NCI-H2171 (cell line): ENCODE measurements around the gene MAP2K2.
A peak's percentile ranks its signal among the peaks of the same experiment; 100 is the strongest.

Experiments used
- DNase-seq: peaks from one replicate; lab custom pipeline; 2025; lab: John Stamatoyannopoulos, UW

MAP2K2 gene

GRCh38 chr19:4060621-4061177, 63.2 kb downstream of the MAP2K2 start:
- DNase-seq, result no peak

DNA sequence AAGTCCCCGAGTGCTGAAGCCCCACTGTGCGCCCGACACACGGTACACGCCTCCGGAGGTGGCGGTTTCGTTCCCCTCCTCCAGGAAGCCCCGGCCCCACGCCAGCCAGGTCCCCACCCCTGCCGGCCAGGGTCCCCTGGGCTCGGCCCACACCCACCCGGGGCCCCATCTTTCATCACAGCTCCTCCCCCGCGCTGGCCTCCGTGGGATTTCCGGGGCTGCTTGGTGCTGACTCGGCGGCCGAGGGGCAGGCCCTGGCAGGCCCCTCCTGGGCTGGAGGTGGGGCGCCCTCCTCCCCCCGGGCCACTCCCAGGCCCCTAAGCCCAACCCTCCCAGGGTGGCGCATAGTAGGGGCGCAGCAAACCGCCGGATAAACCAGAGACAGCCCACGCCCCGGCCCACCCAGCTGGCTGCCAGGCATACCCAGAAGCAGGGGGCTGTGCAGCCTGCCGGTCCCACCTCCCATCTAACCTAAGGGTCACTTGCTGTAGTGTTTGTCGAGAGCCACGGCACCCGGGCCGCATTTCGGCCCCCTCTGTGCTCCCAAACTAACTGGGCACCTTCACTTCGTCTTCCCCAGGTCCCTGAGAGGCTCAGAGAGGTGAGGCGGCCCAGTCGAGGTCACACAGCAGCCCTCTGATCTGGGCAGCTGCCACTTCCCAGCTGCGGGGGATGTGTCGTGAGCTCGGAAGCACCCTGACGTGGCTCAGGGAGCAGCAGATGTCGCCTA, 63.9 kb downstream of the MAP2K2 start:
- no peak for DNase-seq

- no peak for DNase-seq
These were observed 64.5 kb downstream of the MAP2K2 start for GRCh38 chr19:4059453-4059871.

DNA sequence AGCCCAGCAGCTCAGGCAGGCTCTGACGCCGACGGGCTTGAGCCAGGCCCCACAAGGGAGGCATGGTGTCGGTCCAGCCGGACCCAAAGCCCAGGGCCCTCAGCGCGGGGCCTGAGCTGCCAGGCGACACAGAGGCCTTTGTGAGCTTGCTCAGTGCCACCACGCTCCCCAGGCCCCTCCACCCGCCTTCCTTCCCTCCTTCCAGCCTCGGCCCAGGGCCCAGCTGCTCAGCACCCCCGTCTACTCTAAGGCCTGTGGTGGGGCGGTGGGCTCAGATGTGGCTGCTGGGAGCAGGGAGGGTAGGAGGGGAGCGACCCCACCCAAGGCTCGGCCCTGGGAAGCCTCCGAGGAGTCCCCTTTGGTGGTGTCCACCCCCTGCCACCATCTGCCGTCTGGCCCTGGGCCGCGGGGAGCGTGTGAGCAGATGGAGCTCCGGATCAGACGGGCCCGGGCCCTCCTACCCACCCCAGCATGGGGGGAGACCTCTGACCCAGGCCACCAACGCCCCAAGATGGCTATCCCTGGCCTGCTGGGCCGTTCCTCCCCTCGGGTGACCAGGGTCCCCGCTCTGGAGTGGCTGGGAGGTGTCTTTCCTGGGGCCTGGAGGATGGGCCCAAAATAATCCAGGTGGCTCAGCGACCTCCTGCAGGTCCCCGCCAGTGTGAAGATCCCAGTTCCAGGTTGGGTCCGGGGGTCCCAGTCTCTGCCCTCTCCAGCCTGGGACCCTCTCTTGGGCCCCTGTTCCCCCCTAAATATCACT, 65.0 kb downstream of the MAP2K2 start:
- no peak for DNase-seq

DNA sequence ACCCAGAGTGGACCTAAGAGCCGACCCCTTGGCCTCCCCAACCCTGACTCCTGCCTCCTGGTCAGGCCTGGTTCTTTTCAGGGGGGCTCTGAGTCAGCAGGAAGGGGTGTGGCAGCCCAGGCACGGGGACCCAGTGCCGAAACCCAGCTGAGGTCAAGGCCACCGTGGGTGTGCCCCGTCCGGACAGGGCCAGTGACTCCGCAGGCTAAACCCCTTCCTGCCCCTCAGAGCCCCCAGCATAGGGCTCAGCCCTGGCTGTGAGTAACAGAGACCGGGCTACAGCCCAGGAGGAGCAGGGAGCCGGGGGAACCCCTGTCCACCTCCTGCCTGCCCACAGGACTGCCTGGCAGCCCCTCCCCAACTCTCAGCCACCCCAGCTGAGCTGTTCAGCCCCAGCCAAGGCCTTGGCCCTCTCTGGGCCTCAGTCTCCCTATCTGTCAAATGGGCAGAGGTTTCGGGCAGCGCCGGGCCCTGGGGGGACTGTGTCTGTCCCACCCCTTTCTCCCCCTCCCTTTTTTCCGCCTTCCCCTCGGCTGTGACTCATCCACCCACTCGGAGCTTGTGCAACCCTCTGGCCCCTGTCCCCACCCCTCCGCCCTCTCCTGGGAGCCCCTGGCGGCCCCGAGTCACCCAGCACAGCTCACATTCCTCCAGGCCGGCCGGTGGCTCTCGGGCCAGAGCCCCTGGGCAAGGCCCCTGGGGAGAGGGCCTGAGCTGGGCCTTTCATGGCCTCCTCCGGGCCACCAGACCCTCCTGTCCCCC, 65.8 kb downstream of the MAP2K2 start:
- DNase-seq, result no peak

DNA sequence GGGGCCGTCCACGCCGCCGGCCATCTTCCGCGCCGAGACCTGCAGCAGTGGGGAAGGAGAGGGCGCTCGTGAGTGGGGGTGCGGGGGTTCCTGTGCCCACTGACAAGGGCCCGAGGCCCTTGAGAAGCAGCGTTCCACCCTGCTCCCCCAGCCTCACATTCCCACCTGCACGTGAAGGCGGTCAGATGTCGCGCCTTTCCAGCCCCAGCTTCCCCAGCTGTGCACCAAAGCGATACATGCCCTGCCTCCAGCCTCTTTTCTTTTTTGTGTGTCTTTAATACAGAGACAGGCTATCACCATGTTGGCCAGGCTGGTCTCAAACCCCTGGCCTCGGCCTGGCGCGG, 68.7 kb downstream of the MAP2K2 start:
- DNase-seq, result no peak

DNA sequence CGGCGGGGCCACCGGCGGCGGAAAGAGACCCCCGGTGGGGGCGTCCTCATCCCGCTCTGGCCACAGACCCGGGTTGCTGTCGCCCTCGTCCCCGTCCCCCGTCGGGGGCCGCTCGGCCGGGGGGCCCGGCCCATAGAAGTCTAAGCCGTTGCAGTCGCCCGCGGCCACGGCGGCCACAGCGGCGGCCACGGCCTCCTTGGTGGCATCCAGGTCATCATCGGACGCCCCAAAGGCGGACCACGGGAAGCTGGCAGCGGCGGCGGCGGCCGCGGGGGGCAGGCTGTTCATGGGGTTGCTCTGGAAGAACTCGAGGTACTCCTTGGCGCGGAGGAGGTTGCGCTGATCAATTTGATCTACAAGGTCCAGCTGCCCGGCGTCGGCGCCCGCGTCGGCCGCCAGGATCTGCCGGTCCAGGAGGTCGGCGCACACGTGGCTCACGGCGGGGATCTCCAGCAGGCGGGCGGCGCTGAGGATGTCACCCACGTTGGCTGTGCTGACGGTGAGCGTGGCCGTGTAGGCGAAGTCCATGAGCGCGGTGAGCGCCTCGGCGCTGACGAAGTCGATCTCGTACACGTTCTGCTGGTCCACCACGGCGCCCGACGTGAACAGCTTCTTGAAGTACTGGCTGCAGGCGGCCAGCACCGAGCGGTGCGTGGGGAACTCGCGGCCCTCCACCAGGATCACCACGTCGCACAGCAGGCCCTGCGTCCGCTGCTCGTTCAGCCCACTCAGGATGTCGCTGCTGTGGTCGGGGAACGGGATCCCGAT, 69.3 kb downstream of the MAP2K2 start:
- DNase-seq, result no peak

- no peak for DNase-seq
These were observed 70.2 kb downstream of the MAP2K2 start for GRCh38 chr19:4053423-4054324.

DNA sequence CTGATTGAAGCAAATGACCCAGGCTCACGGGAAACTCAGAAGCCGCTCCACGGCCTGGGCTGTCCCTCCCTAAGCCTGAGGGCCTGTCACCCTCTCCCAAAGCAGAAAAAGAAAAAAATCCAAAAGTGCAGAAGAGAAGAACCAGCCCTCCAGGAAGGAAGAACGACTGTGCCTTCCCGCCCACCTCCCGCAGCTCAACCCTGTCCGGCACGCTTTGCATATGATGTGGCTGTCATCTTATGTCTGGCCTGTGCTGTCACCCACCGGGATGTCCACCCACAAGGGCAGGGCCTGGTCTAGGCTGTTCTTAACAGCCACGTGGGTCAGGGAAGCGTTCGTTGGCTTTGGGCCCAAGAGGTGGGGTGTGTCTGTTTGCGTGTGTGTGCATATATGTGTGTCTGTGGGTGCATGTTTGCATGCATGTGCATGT, 70.9 kb downstream of the MAP2K2 start:
- DNase-seq, result no peak

DNA sequence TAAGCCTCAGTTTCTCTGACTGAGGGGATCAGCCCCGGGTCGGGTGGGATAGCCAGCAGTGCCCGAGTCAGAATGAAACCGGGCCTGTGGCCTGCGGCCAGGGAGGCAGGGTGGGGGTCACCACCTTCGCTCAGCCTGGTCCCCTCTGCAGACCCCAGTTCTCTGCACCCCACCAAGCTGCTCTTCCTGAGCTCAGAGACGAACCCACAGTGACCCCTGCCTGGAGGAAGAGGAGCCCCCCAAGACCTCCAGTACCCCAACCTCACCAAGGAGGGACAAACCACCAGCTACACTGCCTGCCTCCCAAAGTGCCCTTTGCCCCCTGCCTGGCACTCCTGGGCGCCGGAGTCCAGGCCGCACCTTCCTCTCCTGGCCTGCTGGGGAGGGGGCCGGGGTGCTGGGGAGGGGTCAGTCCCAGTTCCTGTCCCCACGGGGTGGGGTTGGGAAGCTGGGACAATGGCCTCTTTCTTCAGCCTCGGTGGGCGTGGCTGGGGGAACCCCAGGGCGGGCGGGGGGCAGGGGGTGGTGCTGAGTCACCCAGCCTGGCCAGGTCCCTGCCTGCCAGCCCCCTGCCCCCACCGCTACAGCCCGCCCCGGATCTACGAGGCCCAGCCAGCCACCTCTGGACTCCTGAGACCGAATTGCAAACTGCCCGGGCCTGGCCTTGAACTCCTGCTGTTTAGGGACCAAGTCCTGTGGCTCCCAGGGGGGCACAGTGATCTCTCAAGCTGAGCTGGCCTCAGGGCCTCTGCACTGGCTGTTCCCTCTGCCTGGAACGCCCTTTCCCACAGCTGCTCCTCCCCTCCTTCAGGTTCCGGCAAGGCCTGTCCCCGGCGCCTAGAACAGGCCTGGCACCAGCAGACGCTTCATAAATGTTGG, 71.6 kb downstream of the MAP2K2 start:
- DNase-seq, result no peak

GRCh38 chr19:4051175-4052101, 72.5 kb downstream of the MAP2K2 start:
- no peak for DNase-seq

- DNase-seq, result no peak
These were observed 74.5 kb downstream of the MAP2K2 start for GRCh38 chr19:4049432-4049831.

DNA sequence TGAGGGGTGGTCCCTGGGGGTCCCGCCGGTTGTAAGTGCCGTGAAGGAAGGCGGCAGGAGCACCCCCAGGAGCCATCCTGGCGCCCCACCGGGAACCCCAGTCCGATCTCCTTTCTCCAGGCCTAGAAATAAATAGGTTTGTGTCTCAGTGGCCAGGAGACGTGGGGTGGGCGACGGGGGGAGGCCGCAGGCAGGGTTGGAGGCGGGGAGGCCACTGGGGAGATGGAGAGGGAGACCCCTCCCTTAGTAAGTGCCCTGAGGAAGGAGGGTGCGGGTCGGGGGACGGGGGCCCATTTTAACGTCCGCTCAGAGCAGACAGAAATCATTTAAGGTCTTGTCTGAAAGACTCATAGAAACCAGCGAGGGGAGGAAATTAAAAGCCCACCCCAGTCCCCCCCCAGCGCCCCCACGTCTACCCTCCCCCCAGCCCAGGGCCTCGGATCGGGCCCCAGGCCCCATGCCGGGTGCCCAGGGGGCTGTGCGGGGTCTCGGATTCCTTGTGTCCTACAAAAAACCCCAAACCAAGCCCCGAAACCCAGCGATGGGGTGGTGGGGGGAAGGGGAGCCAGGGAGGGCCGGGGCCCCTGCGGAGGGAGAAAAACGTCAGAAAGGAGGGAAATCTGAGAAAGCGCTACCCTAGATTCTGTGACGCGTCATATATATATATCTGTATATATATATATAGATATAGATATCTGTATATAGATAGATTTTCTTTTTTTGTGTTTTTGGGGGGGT, 76.8 kb downstream of the MAP2K2 start:
- no peak for DNase-seq

DNA sequence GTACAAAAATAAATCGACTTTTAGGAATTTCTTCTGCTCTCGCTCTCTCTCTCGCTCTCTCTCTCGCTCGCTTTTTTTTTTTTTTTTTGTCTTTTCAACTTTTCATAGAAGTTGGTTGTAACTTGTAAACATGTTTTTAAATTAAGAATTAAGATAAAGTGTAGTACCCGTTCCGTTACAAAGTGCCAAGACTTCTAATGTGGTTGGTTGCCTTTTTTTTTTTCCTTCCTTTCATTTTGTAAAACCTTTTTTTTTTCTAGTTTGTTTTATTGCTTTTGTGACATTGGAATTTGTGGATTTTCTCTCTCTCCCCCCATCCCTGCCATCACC, 77.6 kb downstream of the MAP2K2 start:
- no peak for DNase-seq

DNA sequence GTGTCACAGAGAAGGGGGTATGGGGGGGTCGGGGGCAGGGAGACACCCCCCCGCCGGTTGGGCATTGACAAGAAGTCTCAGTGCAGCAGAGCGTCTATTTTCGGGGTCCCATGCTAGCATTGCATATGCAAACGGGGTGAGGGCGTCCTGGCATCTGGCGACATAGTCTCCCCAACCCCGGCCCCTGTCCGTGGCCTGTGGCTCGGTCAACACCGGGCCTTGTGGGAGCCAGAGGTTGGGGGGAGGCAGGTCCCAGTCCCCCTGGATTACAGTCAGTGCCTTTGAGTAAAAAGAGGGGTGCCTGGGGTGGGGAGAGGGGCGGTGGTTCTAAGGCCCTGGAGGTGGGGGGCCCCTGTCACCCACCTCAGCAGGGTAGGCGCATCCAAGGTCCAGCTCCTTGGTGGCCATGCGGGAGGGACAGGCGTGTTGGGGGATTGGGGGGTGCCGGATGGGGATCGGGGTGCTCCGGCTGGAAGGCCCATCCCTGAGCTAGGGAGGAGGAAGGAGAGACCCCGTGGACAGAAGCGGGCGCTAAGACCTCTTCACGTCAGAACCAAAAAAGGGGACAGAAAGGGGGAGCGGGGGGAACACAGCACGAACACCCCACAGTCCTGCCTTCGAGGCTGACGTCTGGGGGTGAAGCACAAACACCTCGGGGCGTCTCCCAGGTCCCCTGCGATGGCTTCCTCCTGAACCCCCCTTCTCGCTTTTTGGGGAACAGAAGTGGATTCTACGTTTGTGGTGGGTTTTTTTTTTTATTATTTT, 78.1 kb downstream of the MAP2K2 start:
- DNase-seq, result no peak

DNA sequence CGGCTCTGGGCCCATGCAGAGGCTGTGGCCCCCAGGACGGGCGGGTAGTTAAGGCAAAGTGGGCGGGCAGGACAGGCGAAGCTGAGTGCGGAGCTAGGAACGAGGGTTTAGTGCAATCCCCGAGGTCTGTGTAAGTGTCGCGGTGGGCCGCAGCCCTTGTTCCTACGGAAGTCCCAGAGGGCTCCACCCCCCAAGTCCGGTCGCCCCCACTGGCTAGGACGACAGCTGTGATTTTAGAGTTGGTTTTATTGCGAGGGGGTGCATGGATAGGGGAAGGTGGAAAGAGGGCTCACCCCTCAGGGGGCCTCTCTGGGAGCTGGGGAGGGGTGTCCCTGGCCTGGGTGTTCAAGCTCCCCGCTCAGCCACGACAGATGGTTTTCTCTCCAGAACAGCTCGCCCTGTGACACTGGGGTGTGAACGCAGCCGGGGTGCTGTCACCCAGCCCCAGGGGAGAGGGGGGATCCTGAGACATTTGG, 78.9 kb downstream of the MAP2K2 start:
- peak; percentile 48 for DNase-seq
